IMR-90 (cell line): ENCODE measurements around the gene GXYLT2. TPM values are rescaled to one million over a fixed set of nuclear protein-coding genes. Genes with fewer than 3 reads are reported as not detected.

Experiments
- ATAC-seq: fragments of 200-7000 bp; cut with Tn5 transposase; 2 replicates; pipeline ENCODE4 v1.9.1; 2020; ENCODE audit warnings: low read depth, mild to moderate bottlenecking, moderate library complexity
- BruUV-seq: library from RNA; stranded (reverse); fragments of 400-500 nt; replicated peaks from 2 replicates; lab custom pipeline; 2021; lab: Mats Ljungman, UMichigan
- CTCF ChIA-PET: fragments of 300-600 bp; formaldehyde crosslinking; extraction: SDS; loops from one replicate; lab custom pipeline; 2021; ENCODE audit warnings: antibody characterized with exemption; lab: Yijun Ruan, JAX
- POLR2A ChIA-PET: fragments of 300-600 bp; sonication (Branson Sonifier 250); formaldehyde crosslinking; loops from one replicate; lab custom pipeline; 2022; ENCODE audit warnings: antibody characterized with exemption; ENCODE audit not compliant: unreplicated experiment; lab: Charles Lee
- DNase-seq: peaks from one replicate; pipeline ENCODE4 v3.0.0; 2013
- H2AFZ ChIP-seq: replicated peaks from 2 replicates; pipeline ENCODE3; 2013; ENCODE audit warnings: low read length, mild to moderate bottlenecking; ENCODE audit not compliant: poor library complexity
- H2AK5ac ChIP-seq: 2 replicates; pipeline ENCODE4 v1.6.1; 2013; ENCODE audit warnings: low read depth, low read length, inconsistent platforms
- H2AK9ac ChIP-seq: replicated peaks from 2 replicates; pipeline ENCODE3; 2013; ENCODE audit warnings: mild to moderate bottlenecking, low read depth, low read length, moderate library complexity; ENCODE audit not compliant: poor library complexity
- H2BK120ac ChIP-seq: 2 replicates; pipeline ENCODE4 v1.6.1; 2013; ENCODE audit warnings: low read depth, low read length, inconsistent platforms
- H2BK15ac ChIP-seq: 3 replicates; pipeline ENCODE4 v1.6.1; 2013; ENCODE audit warnings: low read depth, low read length, inconsistent platforms
- H2BK20ac ChIP-seq: 2 replicates; pipeline ENCODE4 v1.6.1; 2013; ENCODE audit warnings: low read depth, mild to moderate bottlenecking, inconsistent platforms, low read length, moderate library complexity
- H2BK5ac ChIP-seq: 2 replicates; pipeline ENCODE4 v1.6.1; 2013; ENCODE audit warnings: mild to moderate bottlenecking, low read depth, low read length, inconsistent platforms; ENCODE audit not compliant: poor library complexity, severe bottlenecking
- H3K14ac ChIP-seq: replicated peaks from 2 replicates; pipeline ENCODE4 v1.6.1; 2013; ENCODE audit warnings: low read depth, low read length, inconsistent platforms
- H3K18ac ChIP-seq: 2 replicates; pipeline ENCODE4 v1.6.1; 2013; ENCODE audit warnings: low read depth, low read length, control low read depth
- H3K23ac ChIP-seq: 2 replicates; pipeline ENCODE4 v1.6.1; 2013; ENCODE audit warnings: low read depth, low read length, inconsistent platforms
- H3K27ac ChIP-seq: 2 replicates; pipeline ENCODE4 v1.5.1; 2013; ENCODE audit warnings: mild to moderate bottlenecking, control low read depth, low read length; ENCODE audit not compliant: insufficient read depth
- H3K27me3 ChIP-seq: 2 replicates; pipeline ENCODE4 v1.6.1; 2013; ENCODE audit warnings: low read length; ENCODE audit not compliant: control insufficient read depth, insufficient read depth
- H3K36me3 ChIP-seq: 2 replicates; pipeline ENCODE4 v1.6.1; 2013; ENCODE audit warnings: low read length, mixed read lengths; ENCODE audit not compliant: control insufficient read depth, insufficient read depth
- H3K4ac ChIP-seq: 2 replicates; pipeline ENCODE4 v1.6.1; 2013; ENCODE audit warnings: low read depth, low read length, inconsistent platforms
- H3K4me1 ChIP-seq: 2 replicates; pipeline ENCODE4 v1.6.1; 2013; ENCODE audit warnings: low read length, mixed read lengths; ENCODE audit not compliant: control insufficient read depth, insufficient read depth
- H3K4me2 ChIP-seq: 2 replicates; pipeline ENCODE4 v1.6.1; 2013; ENCODE audit warnings: low read depth, mild to moderate bottlenecking, control low read depth, low read length, moderate library complexity
- H3K4me3 ChIP-seq: 2 replicates; pipeline ENCODE4 v1.5.1; 2013; ENCODE audit warnings: low read depth, mild to moderate bottlenecking, control low read depth, low read length, moderate library complexity; ENCODE audit not compliant: insufficient read depth
- H3K56ac ChIP-seq: 2 replicates; pipeline ENCODE4 v1.6.1; 2013; ENCODE audit warnings: low read length, inconsistent platforms; ENCODE audit not compliant: insufficient read depth; ENCODE audit errors: extremely low read depth
- H3K79me1 ChIP-seq, 2 experiments: 2 replicates each; pipeline ENCODE4 v1.6.1; 2013; ENCODE audit warnings: low read length in 2 of 2, inconsistent platforms in 1 of 2, low read depth in 1 of 2
- H3K9ac ChIP-seq: 2 replicates; pipeline ENCODE4 v1.6.1; 2013; ENCODE audit warnings: low read depth, low read length, control low read depth
- H3K9me1 ChIP-seq: 2 replicates; pipeline ENCODE4 v1.6.1; 2013; ENCODE audit warnings: low read length, inconsistent platforms; ENCODE audit not compliant: insufficient read depth
- H3K9me3 ChIP-seq: 2 replicates; pipeline ENCODE4 v1.6.1; 2013; ENCODE audit warnings: low read length; ENCODE audit not compliant: control insufficient read depth, insufficient read depth
- H4K20me1 ChIP-seq: 2 replicates; pipeline ENCODE4 v1.6.1; 2013; ENCODE audit warnings: low read length, inconsistent platforms; ENCODE audit not compliant: insufficient read depth
- H4K5ac ChIP-seq: 2 replicates; pipeline ENCODE4 v1.6.1; 2013; ENCODE audit warnings: mild to moderate bottlenecking, low read depth, low read length, control low read depth
- H4K8ac ChIP-seq, 2 experiments: 2 replicates each; pipeline ENCODE4 v1.6.1; 2013; ENCODE audit warnings: low read depth in 2 of 2, low read length in 2 of 2, control low read depth in 1 of 2, inconsistent platforms in 1 of 2
- H4K91ac ChIP-seq: 2 replicates; pipeline ENCODE4 v1.6.1; 2013; ENCODE audit warnings: low read depth, low read length, inconsistent platforms; ENCODE audit not compliant: insufficient read depth
- FOS ChIP-seq: fragments of 150-350 bp; IDR thresholded peaks from 2 replicates; pipeline ENCODE4 v1.6.1; 2016; ENCODE audit warnings: low read depth, low read length
- MAZ ChIP-seq: IDR thresholded peaks from 2 replicates; pipeline ENCODE4 v1.6.1; 2012; ENCODE audit warnings: low read depth, mild to moderate bottlenecking, low read length, improper control_type of control experiment, moderate library complexity, borderline replicate concordance
- NFE2L2 ChIP-seq: fragments of 150-350 bp; IDR thresholded peaks from 2 replicates; pipeline ENCODE4 v1.6.1; 2016; ENCODE audit warnings: low read depth, mild to moderate bottlenecking, low read length
- WGBS, 2 experiments: methylation state at CpG; one replicate each; pipeline versions ENCODE4 v1.1.5 to v1.1.7; 2013; ENCODE audit warnings: missing lambda C conversion rate in 2 of 2; ENCODE audit not compliant: insufficient read length in 1 of 2; ENCODE audit errors: extremely low coverage in 2 of 2; 5-methylcytosine and 5-hydroxymethylcytosine counted together
- dilution Hi-C: fragments of 300-500 bp; cut with HindIII; formaldehyde crosslinking; loops from one replicate; pipeline ENCODE4 v1.14.3; 2018; ENCODE audit warnings: low sequenced_read_pairs; ENCODE audit not compliant: unreplicated experiment
- in situ Hi-C: fragments of 300-500 bp; cut with MboI; formaldehyde crosslinking; loops from 3 replicates; pipeline ENCODE4 v1.14.3; 2019; ENCODE audit warnings: low sequenced_read_pairs, inconsistent platforms, mixed read lengths
- intact Hi-C: fragments of 100-400 bp; cut with micrococcal nuclease; formaldehyde crosslinking; loops from 2 replicates; pipeline ENCODE4 v1.10.0; 2022
- polyA plus RNA-seq, 3 experiments: library from polyadenylated mRNA; depleted of rRNA; stranded (reverse); fragments of >200 nt; gene quantifications; 2 replicates each; pipeline ENCODE4 v1.2.3, GENCODE V29; 2012; ENCODE audit warnings: low replicate concordance in 1 of 3
- total RNA-seq: library from RNA; depleted of rRNA; stranded (reverse); fragments of >200 nt; gene quantifications from 2 replicates; pipeline ENCODE4 v1.2.3, GENCODE V29; 2012

Gene GXYLT2
- total and polyA plus RNA-seq, 2 of the 4 experiments (the other 2 are of a cell fraction): 5.7 to 11.1 TPM

DNA sequence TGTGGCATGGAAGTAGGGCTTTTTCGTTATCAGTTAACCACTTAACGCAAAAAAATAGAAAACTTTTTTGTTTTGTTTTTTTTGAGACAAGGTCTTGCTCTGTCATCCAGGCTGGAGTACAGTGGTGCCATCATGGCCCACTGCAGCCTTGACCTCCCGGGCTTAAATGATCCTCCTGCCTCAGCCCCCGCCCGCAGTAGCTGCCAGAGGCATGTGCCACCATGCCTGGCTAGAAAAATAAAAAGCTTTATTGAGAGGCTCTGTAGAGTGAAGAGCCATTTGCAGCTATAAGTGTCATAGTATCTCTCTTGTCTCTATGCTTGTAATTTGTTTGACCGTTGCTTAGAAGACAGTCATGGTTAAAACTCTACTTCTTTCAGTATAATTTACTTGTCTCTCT is 122.3 kb downstream of the GXYLT2 start:
- no TSS peak for BruUV-seq
- ChIA-PET POLR2A (no interaction called here), CTCF (interaction anchor here (0.6 to 1.1 kb wide), 2 partner anchors 47 to 134 kb away, joined by 3 to 8 read pairs; no protein-coding TSS in a partner anchor)

More for the DNA sequence above, 122.3 kb downstream of the GXYLT2 start:
- intact Hi-C loops (no loop called here), dilution Hi-C loops (no loop called here), in situ Hi-C loops (no loop called here)
- Histone ChIP-seq H3K4ac (no peak overlapping the region), H3K4me2 (no peak overlapping the region), H3K23ac (no peak overlapping the region), H3K9me1 (peaks cover 8% of the 10 kb centered on the region), H4K20me1 (peaks cover 98% of the 10 kb centered on the region), H2BK15ac (no peak overlapping the region), H3K9me3 (no peaks in the 10 kb centered on the region), H2BK20ac (no peak overlapping the region), H2AFZ (no peak overlapping the region), H4K91ac (no peak overlapping the region), H4K8ac (no peak overlapping the region), H2AK9ac (no peak overlapping the region), H3K27ac (no peak overlapping the region), H3K36me3 (peaks cover 22% of the 10 kb centered on the region), H3K27me3 (no peaks in the 10 kb centered on the region), H3K56ac (no peak overlapping the region), H3K4me1 (0 out of 2 replicates have a peak, but pooled peaks cover 2% of the 10 kb centered on the region), H3K18ac (no peak overlapping the region), H2BK5ac (no peak overlapping the region), H3K9ac (no peak overlapping the region), H3K79me1 (peaks cover 0 to 32% of the 10 kb centered on the region in 2 experiments; a peak in 2 of 4 replicates), H4K5ac (no peak overlapping the region), H2BK120ac (no peak overlapping the region), H2AK5ac (no peak overlapping the region), H3K4me3 (no peak overlapping the region), H3K14ac (no peak overlapping the region)
- no peak for TF ChIP-seq FOS
- TF ChIP-seq MAZ: no peak
- no peak for TF ChIP-seq NFE2L2
- WGBS, 2 experiments: 83% methylated on average over 2 of the region's 6 CpGs; no CpG with 5 or more reads in 1 of the 2 experiments
- DNase-seq: no peak
- ATAC-seq: no peak
